VCaP (cell line): ENCODE results near the gene SKI.

Source experiments
- H3K27ac ChIP-seq: fragments of 450-650 bp; 2 replicates; pipeline ENCODE4 v1.5.1; 2017
- TF ChIP-seq, protein P1 (sequence below): fragments of 450-650 bp; conservative IDR thresholded peaks from 2 replicates; pipeline ENCODE4 v1.5.1; 2017; ENCODE audit warnings: mild to moderate bottlenecking, moderate library complexity

Gene SKI

DNA sequence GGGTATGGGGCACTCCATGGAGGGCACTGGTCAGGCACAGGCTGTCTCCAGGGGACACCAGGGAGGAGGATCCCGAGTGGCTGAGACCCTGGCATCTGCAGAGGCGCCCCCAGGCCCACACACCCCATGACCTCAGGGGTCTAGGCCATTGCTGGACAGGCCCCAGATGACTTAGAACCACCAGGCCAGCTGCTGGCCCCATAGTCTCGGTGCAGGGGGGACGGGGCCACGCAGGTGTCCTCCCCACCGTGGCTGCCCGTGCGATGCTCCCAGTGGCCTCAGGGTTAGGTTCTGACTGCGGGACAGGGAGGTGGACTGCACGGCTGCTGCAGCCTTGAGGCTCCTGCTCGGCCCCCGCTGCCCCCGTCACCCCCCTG is 119.3 kb downstream of the SKI start:
- H3K27ac ChIP-seq, result no peak overlapping the region
- TF ChIP-seq, protein P1, sequence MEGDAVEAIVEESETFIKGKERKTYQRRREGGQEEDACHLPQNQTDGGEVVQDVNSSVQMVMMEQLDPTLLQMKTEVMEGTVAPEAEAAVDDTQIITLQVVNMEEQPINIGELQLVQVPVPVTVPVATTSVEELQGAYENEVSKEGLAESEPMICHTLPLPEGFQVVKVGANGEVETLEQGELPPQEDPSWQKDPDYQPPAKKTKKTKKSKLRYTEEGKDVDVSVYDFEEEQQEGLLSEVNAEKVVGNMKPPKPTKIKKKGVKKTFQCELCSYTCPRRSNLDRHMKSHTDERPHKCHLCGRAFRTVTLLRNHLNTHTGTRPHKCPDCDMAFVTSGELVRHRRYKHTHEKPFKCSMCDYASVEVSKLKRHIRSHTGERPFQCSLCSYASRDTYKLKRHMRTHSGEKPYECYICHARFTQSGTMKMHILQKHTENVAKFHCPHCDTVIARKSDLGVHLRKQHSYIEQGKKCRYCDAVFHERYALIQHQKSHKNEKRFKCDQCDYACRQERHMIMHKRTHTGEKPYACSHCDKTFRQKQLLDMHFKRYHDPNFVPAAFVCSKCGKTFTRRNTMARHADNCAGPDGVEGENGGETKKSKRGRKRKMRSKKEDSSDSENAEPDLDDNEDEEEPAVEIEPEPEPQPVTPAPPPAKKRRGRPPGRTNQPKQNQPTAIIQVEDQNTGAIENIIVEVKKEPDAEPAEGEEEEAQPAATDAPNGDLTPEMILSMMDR, result no peak

- TF ChIP-seq, protein P1, result no peak
- H3K27ac ChIP-seq, result no peak overlapping the region
Measured at GRCh38 chr1:2347896-2348295, 119.8 kb downstream of the SKI start.

DNA sequence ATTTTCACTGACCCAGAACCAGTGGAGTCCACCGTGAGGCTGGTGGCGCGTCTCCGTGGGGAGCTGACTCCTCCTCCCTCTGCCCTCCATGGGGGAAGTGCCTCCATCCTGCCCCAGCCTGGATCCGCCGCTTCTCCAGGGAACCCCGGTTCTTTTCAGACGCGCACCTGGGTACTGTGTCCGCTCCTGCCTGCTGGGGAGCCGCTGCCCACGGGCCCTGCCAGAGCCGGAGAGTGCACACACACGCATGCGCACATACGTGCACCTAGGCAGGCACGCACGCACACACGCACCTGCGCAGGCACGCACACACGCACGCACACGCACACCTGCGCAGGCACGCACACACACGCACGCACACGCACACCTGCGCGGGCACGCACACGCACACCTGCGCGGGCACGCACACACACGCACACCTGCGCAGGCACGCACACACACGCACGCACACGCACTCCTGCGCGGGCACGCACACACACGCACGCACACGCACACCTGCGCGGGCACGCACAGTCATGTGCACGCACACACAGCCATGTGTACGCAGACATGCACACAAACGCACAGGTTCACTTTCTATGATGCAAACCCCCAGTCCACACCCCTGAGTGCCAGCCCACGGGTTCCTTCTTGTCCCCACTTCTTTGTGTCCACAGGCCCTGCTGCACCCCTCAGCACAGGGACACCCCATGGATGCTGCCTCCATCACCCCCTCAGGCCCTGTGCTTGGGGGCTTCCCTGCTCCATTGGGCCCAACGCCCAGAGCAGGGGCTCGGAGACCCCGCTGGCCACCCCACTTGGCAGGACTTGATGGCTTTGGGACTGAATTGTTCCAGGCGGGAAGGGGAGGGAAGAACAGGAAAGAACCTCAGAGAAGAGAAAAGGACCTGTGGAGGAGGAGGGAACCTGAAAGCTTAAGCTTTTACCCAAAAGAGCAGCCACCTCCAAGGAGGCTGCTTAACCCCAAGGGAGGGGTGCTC is 120.5 kb downstream of the SKI start:
- TF ChIP-seq, protein P1, result no peak

DNA sequence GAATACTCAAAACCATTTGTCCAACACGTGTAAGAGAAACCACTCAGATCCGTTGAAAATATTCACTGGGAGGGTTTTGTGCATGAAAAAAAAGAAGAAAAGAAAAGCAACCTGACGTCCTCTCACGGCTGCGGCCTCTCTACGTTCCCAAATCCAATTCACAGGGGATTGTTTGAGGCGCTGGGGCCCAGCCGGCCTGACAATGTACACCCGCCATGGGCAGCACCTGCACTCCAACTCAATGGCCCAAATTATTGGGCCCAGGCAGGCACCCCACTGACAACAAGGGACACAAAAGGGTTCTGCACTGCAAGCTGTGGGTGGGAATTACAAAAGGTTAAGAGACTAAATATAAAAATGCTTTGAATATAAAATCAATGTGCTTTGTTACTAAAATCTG is 121.7 kb downstream of the SKI start:
- TF ChIP-seq, protein P1, result no peak
- no peak overlapping the region for H3K27ac ChIP-seq

More for the DNA sequence above, 120.5 kb downstream of the SKI start:
- H3K27ac ChIP-seq, result no peak overlapping the region

- TF ChIP-seq, protein P1, result no peak
- no peak overlapping the region for H3K27ac ChIP-seq
Measured at GRCh38 chr1:2350501-2350900, 122.4 kb downstream of the SKI start.

- TF ChIP-seq, protein P1, result no peak
Measured at GRCh38 chr1:2350911-2351655, 123.0 kb downstream of the SKI start.

GRCh38 chr1:2351723-2352122 is 123.6 kb downstream of the SKI start:
- TF ChIP-seq, protein P1, result no peak
- no peak overlapping the region for H3K27ac ChIP-seq

More at GRCh38 chr1:2350911-2351655, 123.0 kb downstream of the SKI start:
- H3K27ac ChIP-seq, result no peak overlapping the region
